ENCODE results near the gene CTNNA2.

The CTNNA2 gene

GRCh38 chr2:79964966-79965365, 452.1 kb downstream of the CTNNA2 start:
- TF ChIP-seq CTCF (IDR thresholded peaks at IDR 0.05; ENCODE audit: low read depth, low read length) = no peak
- DNase-seq (ENCODE audit: extremely low read depth, low read depth) = no peak

GRCh38 chr2:79966369-79966768, 453.5 kb downstream of the CTNNA2 start:
- no peak for DNase-seq (ENCODE audit: extremely low read depth, low read depth)
- TF ChIP-seq CTCF (IDR thresholded peaks at IDR 0.05; ENCODE audit: low read depth, low read length) = no peak

GRCh38 chr2:79966882-79967281, 454.0 kb downstream of the CTNNA2 start:
- TF ChIP-seq CTCF (IDR thresholded peaks at IDR 0.05; ENCODE audit: low read depth, low read length) = no peak
- no peak for DNase-seq (ENCODE audit: extremely low read depth, low read depth)

GRCh38 chr2:79971807-79972206, 459.0 kb downstream of the CTNNA2 start:
- DNase-seq (ENCODE audit: extremely low read depth, low read depth) = no peak
- TF ChIP-seq CTCF (IDR thresholded peaks at IDR 0.05; ENCODE audit: low read depth, low read length) = no peak

GRCh38 chr2:79972661-79973060, 459.8 kb downstream of the CTNNA2 start:
- no peak for TF ChIP-seq CTCF (IDR thresholded peaks at IDR 0.05; ENCODE audit: low read depth, low read length)
- DNase-seq (ENCODE audit: extremely low read depth, low read depth) = no peak

- TF ChIP-seq CTCF (IDR thresholded peaks at IDR 0.05; ENCODE audit: low read depth, low read length) = no peak
Measured at GRCh38 chr2:79975791-79976565, 463.1 kb downstream of the CTNNA2 start.

GRCh38 chr2:79977792-79978191, 464.9 kb downstream of the CTNNA2 start:
- TF ChIP-seq CTCF (IDR thresholded peaks at IDR 0.05; ENCODE audit: low read depth, low read length) = no peak
- no peak for DNase-seq (ENCODE audit: extremely low read depth, low read depth)

More at GRCh38 chr2:79975791-79976565, 463.1 kb downstream of the CTNNA2 start:
- DNase-seq (ENCODE audit: extremely low read depth, low read depth) = no peak
